ENCODE measurements around the gene DXO. TPM values are rescaled to one million over a fixed set of nuclear protein-coding genes. Genes with fewer than 3 reads are reported as not detected.
"Not testable (repeated sequence)": the region's sequence is repeated elsewhere in the genome, so short reads cannot be mapped to it uniquely, and the experiment has no call there.

The DXO gene
- total RNA-seq, 1 donor from 2014 or later: 6.9 TPM

DNA sequence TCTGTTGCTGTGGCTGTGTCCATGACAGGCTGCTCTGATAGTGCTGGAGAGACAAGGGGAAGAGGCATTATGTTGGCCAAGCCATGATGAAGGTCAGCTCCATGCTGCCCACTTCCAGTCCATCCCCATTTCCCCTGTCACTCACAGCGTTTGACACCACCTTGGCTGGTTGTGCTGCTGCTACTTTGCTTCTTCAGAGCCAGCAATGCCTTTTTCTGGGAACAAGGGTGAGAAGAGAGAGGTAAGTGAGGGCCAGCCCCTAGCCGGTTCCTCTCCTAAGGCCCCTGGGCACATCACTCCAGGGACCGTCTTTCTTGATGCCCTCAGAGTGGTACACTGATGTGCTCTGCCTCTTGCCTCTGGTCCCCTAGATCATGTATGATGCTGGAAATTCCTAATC, 15.1 kb downstream of the DXO start:
- DNase-seq: no peak

- DNase-seq: no peak
Observed at GRCh38 chr6:31954511-31954910, 17.4 kb downstream of the DXO start.

- DNase-seq: no peak
Observed at GRCh38 chr6:31952890-31953289, 19.0 kb downstream of the DXO start.

GRCh38 chr6:31952140-31952805, 19.7 kb downstream of the DXO start:
- DNase-seq: no peak

DNA sequence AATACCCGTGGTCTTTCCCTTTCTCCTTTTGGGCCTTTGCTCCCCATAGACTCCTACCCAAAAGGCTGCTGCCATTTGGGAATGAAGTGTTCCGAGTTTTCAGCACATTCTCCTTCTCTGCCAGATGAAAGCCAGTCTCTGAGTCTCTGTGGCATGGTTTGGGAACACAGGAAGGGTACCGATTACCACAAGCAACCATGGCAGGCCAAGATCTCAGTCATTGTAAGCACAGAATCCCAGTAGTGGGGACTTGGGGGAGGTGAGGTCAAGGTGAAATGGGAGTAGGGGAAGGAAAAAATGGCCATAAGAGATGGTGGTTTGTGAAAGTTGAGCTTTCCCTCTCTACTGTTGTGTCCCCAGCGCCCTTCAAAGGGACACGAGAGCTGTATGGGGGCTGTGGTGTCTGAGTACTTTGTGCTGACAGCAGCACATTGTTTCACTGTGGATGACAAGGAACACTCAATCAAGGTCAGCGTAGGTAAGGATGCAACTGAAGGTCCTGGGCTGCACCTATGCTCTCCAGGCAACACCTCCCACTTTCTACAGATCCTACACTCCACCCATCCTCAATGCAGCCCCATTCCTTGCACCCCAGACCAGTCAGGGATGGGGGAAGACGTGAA, 21.9 kb downstream of the DXO start:
- DNase-seq: no peak

DNA sequence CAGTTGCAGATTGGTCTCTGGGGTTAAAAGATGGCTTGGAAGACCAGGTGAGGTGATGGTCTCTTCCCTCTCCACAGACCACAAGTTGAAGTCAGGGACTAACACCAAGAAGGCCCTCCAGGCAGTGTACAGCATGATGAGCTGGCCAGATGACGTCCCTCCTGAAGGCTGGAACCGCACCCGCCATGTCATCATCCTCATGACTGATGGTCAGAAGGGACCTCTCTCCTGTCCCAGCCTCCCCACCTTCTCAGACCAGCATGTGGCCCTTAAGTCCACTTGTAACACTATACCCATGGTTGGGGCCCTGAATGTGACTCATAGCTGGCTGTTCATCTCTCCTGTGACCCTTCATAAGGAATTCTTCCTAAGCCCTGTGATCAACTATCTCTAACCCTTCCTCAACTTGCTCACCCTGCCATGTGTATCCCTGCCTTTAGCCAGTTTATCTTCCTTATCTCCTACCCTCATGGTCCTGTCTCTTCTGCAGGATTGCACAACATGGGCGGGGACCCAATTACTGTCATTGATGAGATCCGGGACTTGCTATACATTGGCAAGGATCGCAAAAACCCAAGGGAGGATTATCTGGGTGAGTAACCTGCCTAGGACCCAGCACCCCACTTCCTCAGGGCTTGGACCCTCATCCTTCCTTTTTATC, 23.1 kb downstream of the DXO start:
- DNase-seq: no peak

- no peak for DNase-seq
Observed at GRCh38 chr6:31948306-31948705, 23.6 kb downstream of the DXO start.

DNA sequence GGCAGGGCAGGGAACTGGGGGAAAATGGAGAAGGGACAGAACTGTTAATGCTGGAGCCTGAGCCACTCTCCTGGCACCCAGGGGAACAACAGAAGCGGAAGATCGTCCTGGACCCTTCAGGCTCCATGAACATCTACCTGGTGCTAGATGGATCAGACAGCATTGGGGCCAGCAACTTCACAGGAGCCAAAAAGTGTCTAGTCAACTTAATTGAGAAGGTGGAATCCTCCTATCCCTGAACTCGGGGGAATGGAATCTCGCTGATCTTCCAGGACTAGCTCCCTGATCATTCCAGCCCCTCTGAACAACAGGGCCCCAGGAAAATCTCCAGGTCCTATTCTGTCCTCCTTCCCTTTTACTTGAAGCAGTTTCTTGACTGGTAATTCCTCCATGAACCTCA, 24.1 kb downstream of the DXO start:
- no peak for DNase-seq

- no peak for DNase-seq
Observed at GRCh38 chr6:31947070-31947675, 24.8 kb downstream of the DXO start.

DNA sequence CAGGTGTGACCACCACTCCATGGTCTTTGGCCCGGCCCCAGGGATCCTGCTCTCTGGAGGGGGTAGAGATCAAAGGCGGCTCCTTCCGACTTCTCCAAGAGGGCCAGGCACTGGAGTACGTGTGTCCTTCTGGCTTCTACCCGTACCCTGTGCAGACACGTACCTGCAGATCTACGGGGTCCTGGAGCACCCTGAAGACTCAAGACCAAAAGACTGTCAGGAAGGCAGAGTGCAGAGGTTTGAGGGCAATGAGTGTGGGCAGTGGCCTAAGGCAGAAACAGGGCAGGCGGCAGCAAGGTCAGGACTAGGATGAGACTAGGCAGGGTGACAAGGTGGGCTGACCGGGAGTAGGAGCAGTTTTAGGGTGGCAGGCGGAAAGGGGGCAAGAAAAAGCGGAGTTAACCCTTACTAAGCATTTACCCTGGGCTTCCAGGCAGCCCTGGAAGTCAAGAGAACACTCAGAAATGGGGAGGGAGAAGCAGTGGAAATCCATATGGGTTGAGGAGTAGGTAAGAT, 25.5 kb downstream of the DXO start:
- no peak for DNase-seq

DNA sequence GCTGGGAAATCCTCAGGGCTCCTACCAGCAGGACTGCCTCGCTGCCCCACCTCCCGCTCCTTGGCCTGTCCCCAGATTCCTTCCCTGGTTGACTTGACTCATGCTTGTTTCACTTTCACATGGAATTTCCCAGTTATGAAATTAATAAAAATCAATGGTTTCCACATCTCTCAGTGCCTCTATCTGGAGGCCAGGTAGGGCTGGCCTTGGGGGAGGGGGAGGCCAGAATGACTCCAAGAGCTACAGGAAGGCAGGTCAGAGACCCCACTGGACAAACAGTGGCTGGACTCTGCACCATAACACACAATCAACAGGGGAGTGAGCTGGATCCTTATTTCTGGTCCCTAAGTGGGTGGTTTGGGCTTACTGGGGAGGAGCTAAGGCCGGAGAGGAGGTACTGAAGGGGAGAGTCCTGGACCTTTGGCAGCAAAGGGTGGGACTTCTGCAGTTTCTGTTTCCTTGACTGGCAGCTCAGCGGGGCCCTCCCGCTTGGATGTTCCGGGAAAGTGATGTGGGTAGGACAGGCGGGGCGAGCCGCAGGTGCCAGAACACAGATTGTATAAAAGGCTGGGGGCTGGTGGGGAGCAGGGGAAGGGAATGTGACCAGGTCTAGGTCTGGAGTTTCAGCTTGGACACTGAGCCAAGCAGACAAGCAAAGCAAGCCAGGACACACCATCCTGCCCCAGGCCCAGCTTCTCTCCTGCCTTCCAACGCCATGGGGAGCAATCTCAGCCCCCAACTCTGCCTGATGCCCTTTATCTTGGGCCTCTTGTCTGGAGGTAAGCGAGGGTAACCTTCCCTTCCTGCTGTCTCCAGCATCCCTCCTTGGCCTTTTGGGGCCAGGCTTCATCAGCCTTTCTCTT, 26.2 kb downstream of the DXO start, which contains the start of gene CFB:
CFB (plus strand) TSS at position 589 of the 863 bp plus-strand sequence; CDS start at position 716, 127 bp downstream.
- no peak for DNase-seq

- DNase-seq: no peak
Observed at GRCh38 chr6:31945154-31945506, 26.8 kb downstream of the DXO start.

DNA sequence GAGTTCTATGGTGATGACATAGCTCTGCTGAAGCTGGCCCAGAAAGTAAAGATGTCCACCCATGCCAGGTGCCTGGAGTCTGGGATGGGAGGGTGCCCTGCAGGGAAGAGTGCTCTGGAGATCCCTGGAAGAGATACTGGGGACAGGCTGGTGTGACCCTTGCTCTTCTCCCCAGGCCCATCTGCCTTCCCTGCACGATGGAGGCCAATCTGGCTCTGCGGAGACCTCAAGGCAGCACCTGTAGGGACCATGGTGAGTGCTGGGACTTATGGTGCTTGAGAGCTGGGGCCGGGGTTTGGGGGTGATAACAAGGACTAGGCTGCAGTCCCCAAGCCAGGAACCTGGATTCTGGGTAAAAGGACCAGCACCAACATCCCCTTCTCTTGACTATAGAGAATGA, 28.2 kb downstream of the DXO start:
- DNase-seq: no peak

DNA sequence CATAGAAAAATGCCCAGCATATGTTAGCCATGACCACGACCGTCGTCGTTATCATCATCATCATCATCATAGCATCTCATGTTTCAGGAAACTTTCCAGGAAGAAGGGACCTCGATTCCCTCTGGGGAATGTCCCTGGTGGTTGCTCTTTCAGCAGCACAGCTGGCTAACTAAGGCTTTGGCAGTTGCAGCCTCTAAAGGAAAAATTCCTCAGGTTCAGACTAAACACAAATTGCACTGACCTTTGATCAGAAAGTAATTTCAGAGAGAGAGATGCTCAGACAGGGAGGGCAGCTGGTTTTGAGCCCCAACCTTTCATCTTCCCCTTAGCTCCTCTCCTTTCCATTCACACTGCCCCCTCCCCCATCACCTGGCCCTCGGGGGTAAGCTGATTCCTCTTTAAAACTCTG, 31.7 kb downstream of the DXO start:
- DNase-seq: no peak

DNA sequence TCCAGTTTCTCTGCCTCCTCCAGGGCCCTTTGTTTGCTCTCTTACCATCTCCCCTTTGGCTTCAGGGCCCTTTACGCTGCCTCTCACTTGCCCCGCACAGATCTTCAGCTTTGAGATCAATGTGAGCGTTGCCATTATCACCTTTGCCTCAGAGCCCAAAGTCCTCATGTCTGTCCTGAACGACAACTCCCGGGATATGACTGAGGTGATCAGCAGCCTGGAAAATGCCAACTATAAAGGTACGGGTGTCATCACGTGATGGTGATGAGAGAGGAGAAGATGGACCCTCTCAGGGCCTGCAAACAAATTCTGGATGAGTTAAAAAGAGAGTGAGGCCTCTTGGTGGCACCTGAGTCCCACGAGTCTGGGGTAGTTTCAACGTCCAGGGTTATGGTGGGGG, 36.1 kb downstream of the DXO start:
- no peak for DNase-seq

- no peak for DNase-seq
Observed at GRCh38 chr6:31935021-31935420, 36.9 kb downstream of the DXO start.

DNA sequence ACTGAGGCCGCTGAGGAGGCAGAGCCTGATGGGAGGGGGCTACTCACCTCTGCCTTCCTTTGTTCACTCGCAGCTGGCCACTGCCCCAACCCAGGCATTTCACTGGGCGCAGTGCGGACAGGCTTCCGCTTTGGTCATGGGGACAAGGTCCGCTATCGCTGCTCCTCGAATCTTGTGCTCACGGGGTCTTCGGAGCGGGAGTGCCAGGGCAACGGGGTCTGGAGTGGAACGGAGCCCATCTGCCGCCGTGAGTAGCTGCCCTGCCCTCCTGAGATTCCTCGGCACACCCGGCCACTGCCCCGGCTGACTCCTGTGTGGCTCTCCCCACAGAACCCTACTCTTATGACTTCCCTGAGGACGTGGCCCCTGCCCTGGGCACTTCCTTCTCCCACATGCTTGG, 38.4 kb downstream of the DXO start:
- DNase-seq: no peak

DNA sequence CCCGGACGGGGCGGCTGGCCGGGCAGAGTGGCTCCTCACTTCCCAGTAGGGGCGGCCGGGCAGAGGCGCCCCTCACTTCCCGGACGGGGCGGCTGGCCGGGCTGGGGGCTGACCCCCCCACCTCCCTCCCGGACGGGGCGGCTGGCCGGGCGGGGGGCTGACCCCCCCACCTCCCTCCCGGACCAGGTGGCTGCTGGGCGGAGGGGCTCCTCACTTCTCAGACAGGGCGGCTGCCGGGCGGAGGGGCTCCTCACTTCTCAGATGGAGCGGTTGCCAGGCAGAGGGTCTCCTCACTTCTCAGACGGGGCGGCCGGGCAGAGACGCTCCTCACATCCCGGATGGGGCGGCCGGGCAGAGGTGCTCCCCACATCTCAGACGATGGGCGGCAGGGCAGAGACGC, 39.8 kb downstream of the DXO start:
- DNase-seq: not testable (repeated sequence)

- DNase-seq: no peak
Observed at GRCh38 chr6:31930962-31931361, 41.0 kb downstream of the DXO start.

- DNase-seq: no peak
Observed at GRCh38 chr6:31928672-31928939, 43.3 kb downstream of the DXO start.

DNA sequence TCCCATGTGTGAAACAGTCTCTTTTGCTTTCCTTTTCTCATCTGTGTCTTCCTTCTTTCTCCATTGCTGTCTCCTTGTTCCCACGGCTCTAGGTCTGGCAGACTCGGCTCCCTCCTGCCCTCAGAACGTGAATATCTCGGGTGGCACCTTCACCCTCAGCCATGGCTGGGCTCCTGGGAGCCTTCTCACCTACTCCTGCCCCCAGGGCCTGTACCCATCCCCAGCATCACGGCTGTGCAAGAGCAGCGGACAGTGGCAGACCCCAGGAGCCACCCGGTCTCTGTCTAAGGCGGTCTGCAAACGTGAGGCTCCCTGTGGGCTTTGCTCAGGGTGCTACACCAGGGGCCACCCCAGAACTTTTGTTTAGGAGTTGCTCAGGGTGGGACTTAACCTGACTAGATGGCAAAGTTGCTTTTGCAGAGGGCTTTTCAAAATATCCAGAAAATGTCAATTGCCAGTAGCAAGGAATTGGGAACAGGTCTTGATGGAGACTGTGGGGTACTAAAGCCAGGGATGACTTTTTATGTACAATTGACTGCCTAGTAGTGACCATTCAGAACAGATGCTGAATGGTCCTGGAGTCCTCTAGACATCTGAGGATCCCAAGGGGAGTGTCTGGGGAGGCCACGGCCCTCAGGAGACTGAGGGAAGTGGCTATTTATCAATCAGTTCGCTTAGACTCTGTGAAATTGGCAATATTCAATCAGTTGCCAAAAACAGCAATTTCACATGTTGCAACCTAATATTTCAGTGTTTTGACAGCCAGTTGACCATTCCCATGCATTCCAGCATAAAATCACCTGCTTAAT, 43.9 kb downstream of the DXO start:
- DNase-seq: no peak
